ENCODE data around the gene PACS1. TPM values are rescaled to one million over a fixed set of nuclear protein-coding genes. Genes with fewer than 3 reads are reported as not detected.
A peak's percentile ranks its signal among the peaks of the same experiment; 100 is the strongest.

Gene PACS1
- total RNA-seq, 1 experiment from 2014 or later, result 41.1 TPM

- H3K27ac ChIP-seq (ENCODE audit: low read depth, low read length), result peak within 1 kb of the TSS; percentile 58; the same call in 1 of the 2 replicates
- intact Hi-C loops (cut with micrococcal nuclease), result no loop called here
- DNase-seq (ENCODE audit: low read depth, low spot score) (no peak), ATAC-seq (no peak)
- H3K9me3 ChIP-seq (ENCODE audit: control insufficient read depth in 1 of 2, insufficient read depth in 1 of 2, low read depth in 1 of 2, low read length in 2 of 2), result no peaks in the 10 kb centered on the region
- ChIA-PET CTCF (interaction anchor here (1.0 to 1.8 kb wide), 2 partner anchors 9 to 20 kb away, joined by 4 to 10 read pairs; no protein-coding TSS in a partner anchor), RAD21 (ENCODE audit: low non-redundant PET in 1 of 2, low total read pairs in 2 of 2, uncharacterized antibody in 2 of 2, unreplicated experiment in 2 of 2) (no interaction called here), POLR2A (interaction anchor here (1.3 kb wide), 1 partner anchor 21 kb away, joined by 7 read pairs; no protein-coding TSS in a partner anchor)
- no peaks in the 10 kb centered on the region for H3K36me3 ChIP-seq (ENCODE audit: control insufficient read depth in 1 of 2, insufficient read depth in 2 of 2, low read length in 2 of 2)
- H3K4me1 ChIP-seq (ENCODE audit: control insufficient read depth in 1 of 2, insufficient read depth in 2 of 2, low read length in 2 of 2), result peaks cover 22 to 45% of the 10 kb centered on the region in 2 experiments
- H3K27me3 ChIP-seq (ENCODE audit: insufficient read depth, low read length), result no peaks in the 10 kb centered on the region
- BruUV-seq (replicated peaks), result no TSS peak
- no peaks in the 10 kb centered on the region for H4K20me1 ChIP-seq (ENCODE audit: insufficient read depth)
- H3K4me2 ChIP-seq (ENCODE audit: low read length), result peak within 1 kb of the TSS; percentile 99
- peaks cover 14% of the 10 kb centered on the region for H3K79me2 ChIP-seq (ENCODE audit: insufficient read depth, low read length)
- no peak for TF ChIP-seq EGR1 (IDR thresholded peaks at IDR 0.05; ENCODE audit: low read depth)
- TF ChIP-seq POLR2AphosphoS5 (IDR thresholded peaks at IDR 0.05; ENCODE audit: low read depth, low read length), result peak; percentile 54; the same call in 1 of the 2 replicates
- no peak for TF ChIP-seq JUND (IDR thresholded peaks at IDR 0.05)
- no peak for TF ChIP-seq MAX (IDR thresholded peaks at IDR 0.05)
- TF ChIP-seq ZNF274 (IDR thresholded peaks at IDR 0.05; ENCODE audit: low read depth, low read length), result no peak
- TF ChIP-seq RAD21 (IDR thresholded peaks at IDR 0.05; ENCODE audit: low read depth), result no peak
- TF ChIP-seq EZH2 (IDR thresholded peaks at IDR 0.05), result no peak
- no peak for TF ChIP-seq ELF1 (IDR thresholded peaks at IDR 0.05; ENCODE audit: borderline replicate concordance, low read depth)
- peak within 1 kb of the TSS; percentile 62 for H3K9ac ChIP-seq (ENCODE audit: low read length)
- H2AFZ ChIP-seq (ENCODE audit: low read depth, low read length, poor library complexity, severe bottlenecking), result peak within 1 kb of the TSS; percentile 35
- H3K4me3 ChIP-seq (replicated peaks in 1 of 2; ENCODE audit: low read depth in 1 of 2, low read length in 2 of 2), result peak within 1 kb of the TSS; percentile 54 to 67
- H3K9me2 ChIP-seq (ENCODE audit: insufficient read depth), result no peaks in the 10 kb centered on the region
These were observed 221.9 kb downstream of the PACS1 start, which contains the start of gene TMEM151A for GRCh38 chr11:66291706-66292542. Gene TMEM151A (plus strand): TSS chr11:66291894. CDS start chr11:66292014, 120 bp downstream.

All from HCT116 (cell line).